Measurements from ENCODE around the gene PDE3B. TPM values are rescaled to one million over a fixed set of nuclear protein-coding genes. Genes with fewer than 3 reads are reported as not detected.
A peak's percentile ranks its signal among the peaks of the same experiment; 100 is the strongest.
"Not testable (repeated sequence)": the region's sequence is repeated elsewhere in the genome, so short reads cannot be mapped to it uniquely, and the experiment has no call there.

Gene PDE3B
- total RNA-seq, 3 donors from 2014 or later: 13.0 to 17.8 (median 17.0) TPM

DNA sequence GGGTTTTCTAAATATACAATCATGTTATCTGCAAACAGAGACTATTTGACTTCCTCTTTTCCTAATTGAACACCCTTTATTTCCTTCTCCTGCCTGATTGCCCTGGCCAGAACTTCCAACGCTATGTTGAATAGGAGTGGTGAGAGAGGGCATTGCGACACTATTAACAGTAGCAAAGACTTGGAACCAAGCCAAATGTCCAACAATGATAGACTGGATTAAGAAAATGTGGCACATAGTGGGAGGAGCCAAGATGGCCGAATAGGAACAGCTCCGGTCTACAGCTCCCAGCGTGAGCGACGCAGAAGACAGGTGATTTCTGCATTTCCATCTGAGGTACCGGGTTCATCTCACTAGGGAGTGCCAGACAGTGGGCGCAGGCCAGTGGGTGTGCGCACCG is 72.1 kb downstream of the PDE3B start:
- H3K27me3 Mint-ChIP-seq (ENCODE audit: low read depth); H3K36me3 Mint-ChIP-seq (ENCODE audit: insufficient read depth); DNase-seq; ATAC-seq; H3K9me3 Mint-ChIP-seq; H3K4me3 Mint-ChIP-seq: not testable (repeated sequence)
- H3K4me1 Mint-ChIP-seq (ENCODE audit: low read depth): peaks cover 18% of the 10 kb centered on the region

DNA sequence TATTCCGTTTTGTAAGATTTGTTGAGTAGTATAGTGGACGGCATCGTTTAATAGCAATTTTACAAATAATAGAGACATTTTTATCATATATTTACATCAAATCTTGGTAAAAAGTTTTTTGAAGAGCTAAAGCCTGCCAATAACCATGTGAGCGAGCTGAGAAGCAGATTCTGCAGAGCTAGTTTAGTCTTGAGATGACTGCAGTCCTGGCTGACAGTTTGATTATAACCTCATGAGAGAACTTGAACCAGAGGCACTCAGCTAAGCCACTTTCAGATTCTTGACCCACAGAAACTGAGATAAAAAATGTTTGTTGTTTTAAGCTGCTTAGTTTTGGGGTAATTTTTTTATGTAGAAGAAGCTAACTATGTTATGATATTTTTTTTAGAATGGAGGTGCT is 78.9 kb downstream of the PDE3B start:
- H3K36me3 Mint-ChIP-seq (ENCODE audit: insufficient read depth): no peaks in the 10 kb centered on the region
- no peak for DNase-seq
- ATAC-seq: no peak
- no peaks in the 10 kb centered on the region for H3K9me3 Mint-ChIP-seq
- peaks cover 27% of the 10 kb centered on the region for H3K4me1 Mint-ChIP-seq (ENCODE audit: low read depth)
- H3K4me3 Mint-ChIP-seq: no peak overlapping the region
- no peaks in the 10 kb centered on the region for H3K27me3 Mint-ChIP-seq (ENCODE audit: low read depth)

DNA sequence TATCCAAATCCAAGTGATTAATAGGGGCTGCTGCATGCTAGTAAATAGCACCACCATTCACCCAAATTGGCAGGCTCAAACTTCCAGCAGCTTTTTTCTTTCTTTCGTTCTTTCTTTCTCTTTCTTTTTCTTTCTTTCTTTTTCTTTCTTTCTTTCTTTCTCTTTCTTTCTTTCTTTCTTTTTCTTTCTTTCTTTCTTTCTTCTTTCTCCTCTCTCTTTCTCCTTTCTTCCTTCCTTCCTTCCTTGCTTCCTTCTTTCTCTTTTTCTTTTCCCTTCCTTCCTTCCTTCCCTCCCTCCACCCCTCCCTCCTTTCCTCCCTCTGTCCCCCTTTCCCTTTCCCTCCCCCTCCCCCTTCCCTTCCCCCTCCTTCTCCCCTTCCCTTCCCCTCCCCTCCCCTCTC is 81.5 kb downstream of the PDE3B start:
- H3K4me1 Mint-ChIP-seq (ENCODE audit: low read depth): peaks cover 47% of the 10 kb centered on the region
- ATAC-seq: no peak

DNA sequence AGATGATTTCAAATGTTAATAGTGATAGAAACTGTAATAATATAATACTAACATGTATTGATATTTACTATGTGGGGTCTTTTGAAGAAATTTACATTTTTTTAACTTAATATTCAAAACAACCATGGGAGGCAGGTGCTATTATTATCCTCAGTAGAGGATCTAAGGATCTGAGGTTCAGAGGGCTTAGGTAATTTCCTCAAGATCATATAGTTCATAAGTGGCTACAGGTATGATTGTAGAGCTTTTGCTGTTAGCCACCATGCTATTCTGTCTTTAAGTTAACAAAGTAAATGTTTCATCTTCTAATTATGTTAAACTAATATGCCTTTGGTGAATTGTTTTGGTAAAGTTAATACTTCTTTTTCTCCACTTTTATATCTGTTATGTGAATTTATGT is 83.6 kb downstream of the PDE3B start:
- Mint-ChIP-seq H3K4me1 (ENCODE audit: low read depth) (peaks cover 54% of the 10 kb centered on the region), H3K4me3 (no peak overlapping the region), H3K27me3 (ENCODE audit: low read depth) (no peaks in the 10 kb centered on the region), H3K36me3 (ENCODE audit: insufficient read depth) (peaks cover 2% of the 10 kb centered on the region), H3K9me3 (no peaks in the 10 kb centered on the region)
- no peak for ATAC-seq
- no peak for DNase-seq

More for the DNA sequence above, 81.5 kb downstream of the PDE3B start:
- Mint-ChIP-seq H3K36me3 (ENCODE audit: insufficient read depth) (no peaks in the 10 kb centered on the region), H3K9me3 (no peaks in the 10 kb centered on the region), H3K4me3 (no peak overlapping the region), H3K27me3 (ENCODE audit: low read depth) (no peaks in the 10 kb centered on the region)
- DNase-seq: no peak

DNA sequence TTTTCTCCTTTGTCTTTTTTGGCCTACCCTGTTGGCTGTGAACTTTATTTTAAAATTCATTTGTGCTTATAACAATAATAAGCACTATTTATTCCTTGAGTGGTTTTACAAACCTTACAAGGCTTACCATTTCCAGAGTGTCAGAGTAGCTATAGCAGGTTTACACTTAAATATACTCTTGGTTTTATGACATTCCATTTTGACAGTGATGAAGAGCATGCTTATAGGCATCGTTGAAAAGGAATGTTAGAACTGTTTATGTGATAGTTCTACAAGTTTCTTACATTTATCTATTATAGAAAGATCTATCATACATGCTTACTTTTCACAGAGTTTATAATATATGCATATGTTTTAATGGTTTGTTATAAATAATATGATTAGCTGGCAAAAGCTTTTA is 84.1 kb downstream of the PDE3B start:
- no peaks in the 10 kb centered on the region for H3K27me3 Mint-ChIP-seq (ENCODE audit: low read depth)
- no peaks in the 10 kb centered on the region for H3K9me3 Mint-ChIP-seq
- no peak for ATAC-seq
- H3K36me3 Mint-ChIP-seq (ENCODE audit: insufficient read depth): peaks cover 2% of the 10 kb centered on the region
- no peak overlapping the region for H3K4me3 Mint-ChIP-seq
- no peak for DNase-seq
- H3K4me1 Mint-ChIP-seq (ENCODE audit: low read depth): peaks cover 56% of the 10 kb centered on the region

DNA sequence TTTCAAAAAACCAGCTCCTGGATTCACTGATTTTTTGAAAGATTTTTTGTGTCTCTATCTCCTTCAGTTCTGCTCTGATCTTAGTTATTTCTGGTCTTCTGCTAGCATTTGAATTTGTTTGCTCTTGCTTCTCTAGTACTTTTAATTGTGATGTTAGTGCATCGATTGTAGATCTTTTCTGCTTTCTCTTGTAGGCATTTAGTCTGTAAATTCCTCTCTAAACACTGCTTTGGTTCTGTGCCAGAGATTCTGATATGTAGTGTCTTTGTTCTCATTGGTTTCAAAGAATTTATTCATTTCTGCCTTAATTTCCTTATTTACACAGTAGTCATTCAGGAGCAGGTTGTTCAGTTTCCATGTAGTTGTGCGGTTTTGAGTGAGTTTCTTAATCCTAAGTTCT is 96.9 kb downstream of the PDE3B start:
- not testable (repeated sequence) for H3K4me3 Mint-ChIP-seq; DNase-seq; ATAC-seq; H3K27me3 Mint-ChIP-seq (ENCODE audit: low read depth)
- Mint-ChIP-seq H3K4me1 (ENCODE audit: low read depth) (peaks cover 66% of the 10 kb centered on the region), H3K9me3 (peaks cover 26% of the 10 kb centered on the region), H3K36me3 (ENCODE audit: insufficient read depth) (peaks cover 38% of the 10 kb centered on the region)

DNA sequence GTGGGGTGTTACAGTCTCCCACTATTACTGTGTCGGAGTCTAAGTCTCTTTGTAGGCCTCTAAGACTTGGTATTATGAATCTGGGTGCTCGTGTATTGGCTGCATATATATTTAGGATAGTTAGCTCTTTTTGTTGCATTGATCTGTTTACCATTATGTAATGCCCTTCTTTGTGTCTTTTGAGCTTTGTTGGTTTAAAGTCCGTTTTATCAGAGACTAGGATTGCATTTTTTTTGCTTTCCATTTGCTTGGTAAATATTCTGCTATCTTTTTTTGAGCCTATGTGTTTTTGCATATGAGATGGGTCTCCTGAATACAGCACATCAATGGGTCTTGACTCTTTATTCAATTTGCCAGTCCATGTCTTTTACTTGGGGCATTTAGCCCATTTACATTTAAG is 97.6 kb downstream of the PDE3B start:
- ATAC-seq: no peak
- H3K36me3 Mint-ChIP-seq (ENCODE audit: insufficient read depth): peaks cover 36% of the 10 kb centered on the region
- H3K4me3 Mint-ChIP-seq: no peak overlapping the region
- peaks cover 26% of the 10 kb centered on the region for H3K9me3 Mint-ChIP-seq
- H3K4me1 Mint-ChIP-seq (ENCODE audit: low read depth): peaks cover 63% of the 10 kb centered on the region
- no peak for DNase-seq
- H3K27me3 Mint-ChIP-seq (ENCODE audit: low read depth): no peaks in the 10 kb centered on the region

DNA sequence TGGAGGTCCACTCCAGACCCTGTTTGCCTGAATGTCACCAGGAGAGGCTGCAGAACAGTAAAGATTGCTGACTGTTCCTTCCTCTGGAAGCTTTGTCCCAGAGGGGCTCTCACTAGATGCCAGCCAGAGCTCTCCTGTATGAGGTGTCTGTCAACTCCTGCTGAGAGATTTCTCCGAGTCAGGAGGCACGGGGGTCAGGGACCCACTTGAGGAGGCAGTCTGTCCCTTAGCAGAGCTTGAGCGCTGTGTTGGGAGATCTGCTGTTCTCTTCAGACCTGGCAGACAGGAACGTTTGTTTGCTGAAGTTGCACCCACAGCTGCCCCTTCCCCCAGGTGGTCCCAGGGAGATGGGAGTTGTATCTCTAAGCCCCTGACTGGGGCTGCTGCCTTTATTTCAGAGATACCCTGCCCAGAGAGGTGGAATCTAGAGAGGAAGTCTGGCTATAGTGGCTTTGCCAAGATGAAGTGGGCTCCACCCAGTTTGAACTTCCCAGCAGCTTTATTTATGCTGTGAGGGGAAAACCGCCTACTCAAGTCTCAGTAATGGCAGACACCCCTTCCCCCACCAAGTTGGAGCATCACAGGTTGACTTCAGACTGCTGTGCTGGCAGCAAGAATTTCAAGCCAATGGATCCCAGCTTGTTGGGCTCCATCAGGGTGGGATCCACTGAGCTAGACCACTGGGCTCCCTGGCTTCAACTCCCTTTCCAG is 99.4 kb downstream of the PDE3B start:
- ATAC-seq: no peak
- peaks cover 22% of the 10 kb centered on the region for H3K9me3 Mint-ChIP-seq
- H3K4me1 Mint-ChIP-seq (ENCODE audit: low read depth): peaks cover 70% of the 10 kb centered on the region
- H3K36me3 Mint-ChIP-seq (ENCODE audit: insufficient read depth): peaks cover 44% of the 10 kb centered on the region
- DNase-seq: no peak
- no peak overlapping the region for H3K4me3 Mint-ChIP-seq
- H3K27me3 Mint-ChIP-seq (ENCODE audit: low read depth): no peaks in the 10 kb centered on the region

DNA sequence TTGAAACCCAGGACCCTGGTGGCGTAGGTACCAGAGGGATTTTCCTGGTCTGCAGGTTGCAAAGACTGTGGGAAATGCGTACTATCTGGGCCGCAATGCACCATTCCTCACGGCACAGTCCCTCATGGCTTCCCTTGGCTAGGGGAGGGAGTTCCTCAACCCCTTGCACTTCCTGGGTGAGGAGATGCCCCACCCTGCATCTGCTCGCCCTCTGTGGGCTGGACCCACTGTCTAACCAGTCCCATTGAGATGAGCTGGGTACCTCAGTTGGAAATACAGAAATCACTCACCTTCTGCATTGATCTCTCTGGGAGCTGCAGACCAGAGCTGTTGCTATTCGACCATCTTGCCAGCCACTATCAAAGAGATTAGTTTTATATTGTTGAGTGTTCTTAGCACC is 100.1 kb downstream of the PDE3B start:
- peaks cover 67% of the 10 kb centered on the region for H3K4me1 Mint-ChIP-seq (ENCODE audit: low read depth)
- H3K9me3 Mint-ChIP-seq: peaks cover 22% of the 10 kb centered on the region
- not testable (repeated sequence) for DNase-seq; ATAC-seq; H3K4me3 Mint-ChIP-seq; H3K27me3 Mint-ChIP-seq (ENCODE audit: low read depth)
- H3K36me3 Mint-ChIP-seq (ENCODE audit: insufficient read depth): peaks cover 44% of the 10 kb centered on the region

DNA sequence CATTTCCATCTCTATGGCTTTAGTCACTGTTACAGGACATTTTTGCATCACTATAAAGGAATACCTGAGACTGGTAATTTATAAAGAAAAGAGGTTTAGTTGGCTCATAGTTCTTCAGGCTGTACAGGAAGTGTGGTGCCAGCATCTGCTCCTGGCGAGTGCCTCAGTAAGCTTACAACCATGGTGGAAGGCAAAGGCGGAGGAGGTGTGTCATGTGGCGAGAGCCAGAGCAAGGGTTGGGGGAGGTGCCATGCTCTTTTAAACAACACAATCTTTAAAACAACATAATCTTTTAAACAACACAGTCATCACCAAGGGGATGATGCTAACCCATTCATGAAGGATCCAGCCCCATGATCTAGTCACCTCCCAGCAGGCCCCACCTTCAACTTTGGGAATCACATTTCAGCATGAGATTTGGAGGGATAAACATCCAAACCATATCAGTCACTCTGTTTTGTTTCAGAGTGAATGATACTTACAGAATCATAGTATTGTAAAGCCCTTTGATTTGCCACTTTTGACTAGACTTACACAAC is 103.3 kb downstream of the PDE3B start:
- peak; percentile 14 to 15 for ATAC-seq
- peaks cover 63% of the 10 kb centered on the region for H3K4me1 Mint-ChIP-seq (ENCODE audit: low read depth)
- no peak overlapping the region for H3K4me3 Mint-ChIP-seq
- H3K9me3 Mint-ChIP-seq: peaks cover 7% of the 10 kb centered on the region
- H3K36me3 Mint-ChIP-seq (ENCODE audit: insufficient read depth): peaks cover 25% of the 10 kb centered on the region
- DNase-seq: no peak
- no peaks in the 10 kb centered on the region for H3K27me3 Mint-ChIP-seq (ENCODE audit: low read depth)

DNA sequence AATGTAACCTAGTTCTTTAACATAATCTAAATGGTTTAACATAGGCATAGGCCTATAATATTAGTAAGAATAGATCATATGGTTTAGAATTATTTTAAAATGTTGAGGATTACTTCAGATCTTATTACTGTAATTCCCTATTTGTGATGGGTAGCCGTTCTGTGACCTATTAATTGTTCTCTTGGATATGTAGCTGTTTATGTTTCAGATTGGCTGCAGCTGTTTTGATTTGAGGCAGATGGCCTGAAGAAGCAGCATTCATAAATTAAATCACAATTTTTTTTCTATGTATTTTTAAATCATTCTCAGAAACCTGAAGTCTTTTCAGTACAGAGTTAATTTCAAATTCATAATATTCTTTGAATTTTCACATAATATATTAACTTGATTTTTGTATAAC is 104.5 kb downstream of the PDE3B start:
- H3K4me1 Mint-ChIP-seq (ENCODE audit: low read depth): peaks cover 62% of the 10 kb centered on the region
- H3K27me3 Mint-ChIP-seq (ENCODE audit: low read depth): no peaks in the 10 kb centered on the region
- peaks cover 19% of the 10 kb centered on the region for H3K36me3 Mint-ChIP-seq (ENCODE audit: insufficient read depth)
- H3K9me3 Mint-ChIP-seq: no peaks in the 10 kb centered on the region
- DNase-seq: no peak
- no peak for ATAC-seq
- no peak overlapping the region for H3K4me3 Mint-ChIP-seq

DNA sequence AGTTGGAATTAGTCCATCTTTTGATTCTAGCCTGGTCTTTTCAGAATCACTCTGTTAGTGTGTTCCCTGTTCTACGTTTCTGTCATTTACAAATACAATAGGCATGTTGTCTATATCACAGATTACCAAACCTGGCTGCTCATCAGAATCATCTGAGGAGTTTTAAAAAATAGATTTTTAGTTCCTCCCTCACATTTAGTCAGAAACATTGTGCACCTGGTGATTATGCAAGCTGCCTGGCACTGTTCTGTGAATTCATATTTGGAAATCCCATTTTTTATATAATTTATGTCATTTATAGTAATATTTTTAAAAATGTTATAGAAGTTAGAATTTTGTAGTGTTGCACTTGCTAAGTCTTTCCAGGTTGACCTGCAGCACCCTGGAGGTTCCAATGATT is 107.3 kb downstream of the PDE3B start:
- peaks cover 16% of the 10 kb centered on the region for H3K36me3 Mint-ChIP-seq (ENCODE audit: insufficient read depth)
- H3K27me3 Mint-ChIP-seq (ENCODE audit: low read depth): no peaks in the 10 kb centered on the region
- no peak for ATAC-seq
- DNase-seq: no peak
- no peak overlapping the region for H3K4me3 Mint-ChIP-seq
- no peaks in the 10 kb centered on the region for H3K9me3 Mint-ChIP-seq
- peaks cover 54% of the 10 kb centered on the region for H3K4me1 Mint-ChIP-seq (ENCODE audit: low read depth)

DNA sequence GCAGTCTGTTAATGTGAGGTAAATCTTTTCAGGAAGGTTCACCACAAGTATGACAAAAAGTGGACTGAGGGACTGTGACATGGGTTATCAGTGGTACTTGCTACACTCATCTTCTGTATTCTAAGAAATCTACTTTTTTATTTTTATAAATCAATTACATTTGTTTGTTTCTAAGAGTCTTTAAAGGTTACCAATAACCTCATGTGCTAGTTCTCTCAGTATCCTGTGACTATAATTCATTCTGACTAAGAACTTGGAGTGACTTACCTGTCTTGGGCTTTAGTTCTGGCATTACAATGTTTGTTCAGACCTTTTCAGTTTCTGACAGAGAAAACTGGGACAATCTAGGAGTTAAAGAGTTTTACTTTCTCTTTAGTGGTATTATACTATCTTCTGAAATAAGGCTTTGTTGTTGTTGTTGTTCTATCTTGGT is 108.4 kb downstream of the PDE3B start:
- H3K4me1 Mint-ChIP-seq (ENCODE audit: low read depth): peaks cover 51% of the 10 kb centered on the region
- DNase-seq (no peak), ATAC-seq (peak; percentile 72 to 73)
- peaks cover 14% of the 10 kb centered on the region for H3K36me3 Mint-ChIP-seq (ENCODE audit: insufficient read depth)
- H3K4me3 Mint-ChIP-seq: peak overlapping the region; percentile 13
- H3K9me3 Mint-ChIP-seq: no peaks in the 10 kb centered on the region
- no peaks in the 10 kb centered on the region for H3K27me3 Mint-ChIP-seq (ENCODE audit: low read depth)

DNA sequence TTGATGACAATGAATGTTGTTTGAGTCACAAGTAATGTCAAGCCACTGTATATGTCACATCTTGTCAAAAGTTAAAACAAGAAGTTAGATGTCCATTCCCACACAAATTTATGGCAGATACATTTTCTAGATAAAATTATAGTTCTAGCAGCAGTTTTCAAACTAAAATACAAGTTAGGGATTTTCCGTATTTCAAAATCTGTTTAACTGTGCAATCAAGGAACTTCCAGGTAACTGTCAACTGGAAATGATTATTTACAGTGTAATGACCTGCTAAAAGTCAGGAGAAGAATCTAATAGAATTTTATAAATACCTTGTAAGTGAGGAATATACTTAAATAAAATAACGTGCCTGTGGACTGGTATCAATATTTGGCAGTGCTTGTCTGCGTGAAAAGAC is 111.5 kb downstream of the PDE3B start:
- Mint-ChIP-seq H3K36me3 (ENCODE audit: insufficient read depth) (peaks cover 9% of the 10 kb centered on the region), H3K9me3 (no peaks in the 10 kb centered on the region), H3K4me1 (ENCODE audit: low read depth) (peaks cover 42% of the 10 kb centered on the region), H3K4me3 (no peak overlapping the region), H3K27me3 (ENCODE audit: low read depth) (no peaks in the 10 kb centered on the region)
- ATAC-seq: no peak
- DNase-seq: no peak

DNA sequence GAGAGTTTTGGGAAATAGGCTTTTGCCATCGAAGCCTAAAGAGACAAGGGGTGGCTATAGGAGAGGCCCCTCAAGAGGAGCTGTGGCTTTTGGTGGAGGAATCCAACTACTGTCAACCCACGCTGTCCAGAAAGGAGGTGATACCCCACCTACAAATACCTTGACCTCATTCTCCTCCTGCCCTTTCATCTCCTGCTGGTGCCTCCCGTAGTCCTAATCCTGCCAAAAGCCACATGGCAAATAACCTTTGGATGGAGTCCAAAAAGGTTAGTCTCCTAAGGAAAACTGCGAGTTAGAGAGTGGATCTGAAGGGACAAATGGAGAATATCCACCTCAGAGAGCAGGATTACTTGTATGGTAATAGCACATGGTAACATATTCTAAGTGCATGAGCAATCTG is 112.7 kb downstream of the PDE3B start:
- H3K9me3 Mint-ChIP-seq: no peaks in the 10 kb centered on the region
- no peaks in the 10 kb centered on the region for H3K27me3 Mint-ChIP-seq (ENCODE audit: low read depth)
- H3K4me1 Mint-ChIP-seq (ENCODE audit: low read depth): peaks cover 39% of the 10 kb centered on the region
- DNase-seq (no peak), ATAC-seq (no peak)
- H3K4me3 Mint-ChIP-seq: no peak overlapping the region
- H3K36me3 Mint-ChIP-seq (ENCODE audit: insufficient read depth): peaks cover 9% of the 10 kb centered on the region
